ENCODE data around the gene JMJD7.

The JMJD7 gene

DNA sequence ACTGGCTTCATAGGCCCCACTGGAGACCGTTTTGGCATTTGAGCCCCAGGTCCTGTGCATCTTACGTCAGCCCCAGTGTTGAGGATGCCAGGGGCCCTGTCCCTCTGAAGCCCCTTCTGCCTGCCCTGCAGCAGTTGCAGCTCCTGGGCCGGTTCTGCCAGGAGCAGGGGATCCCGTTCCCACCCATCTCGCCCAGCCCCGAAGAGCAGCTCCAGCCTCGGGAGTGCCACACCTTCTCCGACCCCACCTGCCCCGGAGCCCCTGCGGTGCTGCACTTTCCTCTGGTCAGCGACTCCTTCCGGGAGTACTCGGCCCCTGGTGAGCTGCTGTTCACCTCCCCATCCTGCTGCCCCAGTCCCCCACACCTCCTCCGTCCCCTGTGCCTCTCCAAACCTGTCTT, 19.3 kb downstream of the JMJD7 start:
- no peak for DNase-seq

DNA sequence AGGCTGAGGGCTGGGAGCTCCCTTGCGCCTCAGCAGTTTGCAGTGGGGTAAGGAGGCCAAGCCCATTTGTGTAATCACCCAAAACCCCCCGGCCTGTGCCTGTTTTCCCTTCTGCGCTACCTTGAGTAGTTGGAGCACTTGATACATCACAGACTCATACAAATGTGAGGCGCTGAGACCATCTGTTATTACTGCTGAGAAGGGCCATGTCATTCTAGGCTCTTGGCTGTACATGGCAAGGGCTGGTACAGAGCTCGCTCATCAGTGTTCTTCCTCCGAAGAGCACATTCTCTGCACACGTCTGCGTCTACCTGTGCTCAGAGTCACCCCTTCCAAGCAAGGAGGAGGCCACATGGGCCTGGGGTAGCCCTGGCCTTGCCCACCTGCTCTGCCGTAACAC, 20.1 kb downstream of the JMJD7 start:
- DNase-seq: no peak

DNA sequence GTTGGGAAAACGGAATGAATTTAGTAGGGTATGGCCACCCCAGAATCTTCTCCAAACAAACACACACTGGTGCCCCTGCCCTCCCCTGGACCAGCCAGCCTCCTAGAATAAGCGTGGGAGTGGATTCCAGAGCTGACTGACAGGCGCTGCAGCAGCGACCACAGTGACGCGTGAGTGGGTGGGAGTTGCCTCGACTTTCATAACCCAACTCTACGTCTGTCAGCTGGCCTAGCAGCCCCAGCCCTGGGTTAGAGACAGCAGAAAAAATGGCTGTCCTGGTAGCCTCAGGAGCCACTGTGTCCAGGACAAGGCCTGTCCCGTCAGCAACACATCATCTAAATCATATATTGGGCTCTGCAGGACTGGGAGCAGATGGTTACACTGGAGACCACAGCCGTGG, 20.7 kb downstream of the JMJD7 start:
- DNase-seq: peak; percentile 17

DNA sequence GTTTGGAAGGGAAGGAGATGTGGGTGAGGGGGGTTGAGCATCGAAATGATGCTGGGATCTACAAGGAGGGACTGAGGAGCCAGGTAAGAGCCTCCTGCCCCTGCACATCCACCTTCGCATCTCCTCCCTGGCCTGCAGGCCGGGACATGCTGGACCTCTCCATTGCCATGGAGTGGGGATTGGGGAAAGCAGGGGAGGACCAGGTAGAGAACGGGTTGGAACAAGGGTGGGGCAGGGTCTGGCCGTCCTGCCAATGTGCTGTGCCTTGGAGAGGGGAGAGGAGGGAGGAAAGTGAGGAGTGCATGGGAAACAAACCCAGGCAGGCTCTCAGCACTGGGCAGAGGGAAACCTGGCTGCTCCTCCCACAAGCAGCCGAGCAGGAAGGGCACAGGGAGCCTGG, 21.3 kb downstream of the JMJD7 start:
- DNase-seq: no peak

DNA sequence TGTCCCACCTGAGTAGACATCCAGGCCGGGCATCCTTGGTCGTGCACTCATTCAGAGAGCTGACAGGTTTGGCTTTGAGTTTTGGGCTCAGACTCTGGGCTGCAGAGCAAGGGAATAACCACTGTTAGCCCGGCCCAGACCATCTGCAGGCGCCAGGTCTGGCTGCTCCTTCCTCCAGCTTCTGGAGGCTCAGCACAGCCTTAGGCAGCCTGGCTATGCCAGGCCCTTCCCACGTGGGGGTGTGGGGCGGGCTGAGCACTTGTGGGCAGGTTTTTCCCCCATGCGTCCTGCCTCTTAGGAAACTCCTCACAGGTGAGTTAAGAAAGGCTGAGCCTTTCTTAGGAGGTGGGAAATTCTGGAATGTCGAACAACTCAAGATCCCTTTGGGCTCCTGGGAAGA, 22.0 kb downstream of the JMJD7 start:
- no peak for DNase-seq

DNA sequence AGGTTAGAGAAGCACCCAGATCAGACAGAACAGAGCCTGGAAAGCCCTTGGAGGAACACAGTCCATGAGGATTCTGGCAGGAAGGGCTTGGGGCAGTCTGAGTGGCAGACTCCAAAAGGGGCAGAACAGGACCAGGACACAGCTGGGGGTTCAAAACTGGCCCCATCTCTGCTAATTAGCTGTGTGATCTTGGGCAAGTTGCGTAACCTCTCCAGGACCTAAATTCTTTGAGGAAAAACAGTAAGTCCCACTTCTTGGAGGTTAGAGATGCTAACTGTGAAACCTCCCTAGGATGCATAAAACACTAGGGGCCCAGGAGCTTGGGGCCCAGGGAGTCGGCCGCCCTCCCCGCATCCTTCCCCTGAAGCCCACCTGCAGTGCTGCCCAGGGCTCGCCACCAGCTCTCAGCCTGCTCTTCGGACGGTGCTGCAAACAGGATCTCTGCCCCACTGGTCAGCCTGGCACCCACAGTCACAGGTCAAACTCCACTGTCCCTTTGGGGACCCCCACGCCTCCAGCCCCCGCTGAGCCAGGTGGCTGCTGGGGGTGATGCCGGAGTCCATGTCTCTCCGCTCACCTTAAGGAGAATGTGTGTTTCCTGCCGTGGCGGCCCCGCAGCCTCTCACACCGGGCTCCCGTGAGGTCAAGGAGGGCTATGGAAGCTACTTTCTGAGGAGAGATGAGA, 22.7 kb downstream of the JMJD7 start:
- DNase-seq: no peak

DNA sequence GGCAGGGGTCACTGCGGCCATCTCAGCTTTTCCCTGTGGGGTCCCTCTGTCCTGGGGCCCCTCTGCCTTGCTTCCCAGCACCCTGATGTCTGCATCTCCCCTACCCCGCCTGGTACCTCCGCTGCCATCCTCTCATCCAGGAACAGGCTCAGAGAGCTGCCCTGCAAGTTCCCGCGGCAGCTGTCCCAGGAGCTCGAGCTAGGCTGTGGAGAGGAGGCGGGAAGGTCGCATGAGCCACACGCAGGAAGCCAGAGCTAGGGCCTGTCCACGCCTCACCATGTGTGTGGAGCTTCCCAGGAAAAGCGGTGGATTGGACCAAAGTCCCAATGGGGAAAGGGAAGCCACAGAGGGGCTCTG, 23.3 kb downstream of the JMJD7 start:
- DNase-seq: no peak

DNA sequence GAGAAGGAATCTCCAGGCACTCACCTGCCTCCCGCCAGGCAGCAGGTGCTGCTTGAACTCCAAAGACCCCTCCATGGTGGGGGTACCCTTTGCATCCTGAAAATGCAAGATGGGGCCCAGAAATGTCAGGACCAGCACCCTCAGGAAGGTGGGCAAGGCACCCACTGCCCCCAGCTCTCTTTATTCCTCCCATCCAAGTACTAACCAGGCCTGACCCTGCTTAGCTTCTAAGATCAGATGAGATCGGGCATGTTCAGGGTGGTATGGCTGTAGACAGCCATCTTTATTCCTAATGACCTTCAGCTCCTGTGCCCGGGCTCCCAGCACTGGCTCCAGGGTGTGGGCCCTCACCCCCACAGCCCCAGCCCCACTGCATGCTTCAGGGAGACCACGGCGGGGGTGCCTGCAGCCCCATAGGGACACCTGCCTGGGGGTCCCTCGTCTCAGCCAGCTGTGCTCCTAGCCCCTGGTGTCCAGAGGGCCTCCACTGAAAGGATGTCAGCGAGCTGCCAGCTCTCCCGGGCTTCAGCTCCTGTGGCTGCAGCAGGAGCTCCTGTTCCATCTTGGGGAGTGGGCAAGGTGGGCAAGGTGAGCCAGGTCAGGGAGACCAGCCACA, 24.0 kb downstream of the JMJD7 start:
- DNase-seq: no peak

DNA sequence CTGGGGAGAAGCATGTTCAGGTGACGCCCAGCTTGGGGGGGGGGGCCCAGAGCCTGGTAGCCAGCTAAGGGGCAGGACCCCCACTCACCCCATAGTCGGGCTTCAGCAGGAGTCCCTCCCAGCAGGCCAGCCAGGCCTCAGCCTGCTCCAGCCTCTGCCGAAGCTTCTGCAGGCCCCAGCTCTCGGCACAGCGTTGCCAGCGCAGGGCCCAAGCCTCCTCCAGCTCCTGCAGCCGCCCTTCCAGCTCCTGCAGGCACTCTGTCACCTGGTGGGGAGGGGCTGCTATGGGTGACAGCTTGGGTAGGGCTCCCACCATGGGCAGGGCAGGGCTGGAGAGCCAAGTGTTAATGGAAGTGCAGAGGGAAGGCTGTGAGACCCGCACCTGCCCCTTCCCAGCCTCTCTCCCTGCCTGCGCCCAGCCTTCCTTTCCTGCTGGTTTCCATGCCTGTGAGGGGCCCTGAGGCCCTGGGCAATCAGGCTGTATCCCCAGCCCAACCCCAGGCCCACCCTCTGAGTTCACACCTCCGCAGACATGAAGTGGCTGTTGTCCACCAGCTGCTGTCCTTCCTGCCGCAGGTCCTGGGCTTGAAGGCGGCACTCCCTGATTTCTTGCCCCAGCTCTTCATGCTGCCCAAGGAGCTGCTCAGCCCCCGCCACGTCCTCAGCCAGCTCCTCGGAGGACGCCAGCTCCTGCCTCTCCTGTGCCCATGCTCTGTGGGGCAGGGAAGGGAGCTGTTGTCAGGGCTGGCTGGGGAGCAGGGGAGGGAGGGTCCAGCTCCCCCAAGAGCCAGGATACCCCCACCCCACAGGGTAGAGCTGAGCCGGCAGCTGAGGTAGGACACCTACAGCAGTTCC, 25.1 kb downstream of the JMJD7 start:
- DNase-seq: no peak

DNA sequence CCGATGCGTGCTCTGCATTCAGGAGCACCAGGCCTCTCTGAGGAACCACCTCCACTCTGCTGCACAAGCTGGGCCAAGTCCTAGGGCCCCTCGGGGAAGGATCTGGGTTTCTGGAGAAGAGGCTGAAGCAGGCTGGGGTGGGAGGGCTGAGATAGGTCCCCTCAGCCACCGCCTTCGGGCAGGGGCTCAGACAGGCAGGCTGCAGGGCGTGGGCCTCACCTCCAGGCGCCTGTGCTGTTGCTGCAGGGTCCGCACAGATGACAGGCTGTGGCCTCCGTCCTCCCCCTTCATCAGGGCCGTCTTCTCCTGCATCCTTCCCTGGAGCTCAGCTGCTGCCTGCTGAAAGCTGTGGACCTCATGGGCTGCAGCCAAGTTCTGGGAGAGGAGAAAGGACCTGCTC, 25.9 kb downstream of the JMJD7 start:
- DNase-seq: no peak

DNA sequence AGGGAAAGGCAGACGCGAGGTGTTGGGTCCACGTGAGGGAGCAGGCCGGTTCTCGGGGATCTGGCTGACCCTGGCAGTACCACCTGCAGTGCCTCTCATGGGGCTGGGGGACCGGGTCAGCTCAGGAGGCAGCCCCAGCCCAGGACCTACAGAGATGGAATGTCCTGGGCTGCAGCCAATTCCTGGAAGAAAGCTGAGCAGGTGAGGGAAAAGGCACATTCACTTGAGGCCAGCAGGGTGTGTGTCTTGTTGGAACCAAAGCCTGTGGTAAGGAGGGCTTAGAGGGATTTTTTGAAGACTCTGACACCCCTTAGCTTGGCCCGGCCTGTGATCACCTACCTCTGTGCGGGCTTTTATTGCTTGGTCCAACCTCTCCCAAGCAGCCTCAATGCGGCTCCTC, 26.6 kb downstream of the JMJD7 start:
- no peak for DNase-seq

DNA sequence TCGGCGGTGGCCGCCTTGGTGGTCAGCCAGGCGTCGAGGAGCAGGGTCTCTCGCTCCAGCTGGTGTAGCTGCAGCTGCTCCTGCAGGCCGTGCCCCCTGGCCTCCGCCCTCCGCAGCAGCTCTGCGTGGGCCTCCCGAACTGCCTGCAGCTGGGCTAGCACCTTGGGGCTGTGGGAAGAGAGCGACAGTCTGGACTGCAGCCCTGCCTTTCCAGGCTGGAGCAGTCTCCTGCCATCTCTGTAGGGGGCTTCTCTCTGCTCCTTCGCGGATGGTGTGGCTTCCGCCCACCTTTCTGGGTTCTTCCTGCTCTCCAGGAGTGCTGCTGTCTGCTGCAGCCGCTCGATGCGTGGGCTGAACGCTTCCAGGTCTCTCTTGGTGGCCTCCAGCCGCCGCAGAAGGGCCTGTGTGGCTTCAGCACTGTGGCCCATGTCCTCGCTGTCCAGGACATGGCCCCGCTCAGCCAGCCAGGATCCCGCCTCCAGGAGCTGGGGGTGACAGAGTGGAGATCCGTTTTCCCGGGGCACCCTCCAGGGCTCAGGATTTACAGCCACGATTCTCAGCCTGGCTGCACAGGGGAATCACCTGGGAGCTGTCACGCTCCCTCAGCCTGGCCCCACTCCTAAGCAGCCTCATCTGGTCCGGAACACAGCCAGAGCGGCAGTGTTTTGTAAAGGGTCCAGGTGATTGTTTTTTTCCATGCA, 27.5 kb downstream of the JMJD7 start:
- no peak for DNase-seq

DNA sequence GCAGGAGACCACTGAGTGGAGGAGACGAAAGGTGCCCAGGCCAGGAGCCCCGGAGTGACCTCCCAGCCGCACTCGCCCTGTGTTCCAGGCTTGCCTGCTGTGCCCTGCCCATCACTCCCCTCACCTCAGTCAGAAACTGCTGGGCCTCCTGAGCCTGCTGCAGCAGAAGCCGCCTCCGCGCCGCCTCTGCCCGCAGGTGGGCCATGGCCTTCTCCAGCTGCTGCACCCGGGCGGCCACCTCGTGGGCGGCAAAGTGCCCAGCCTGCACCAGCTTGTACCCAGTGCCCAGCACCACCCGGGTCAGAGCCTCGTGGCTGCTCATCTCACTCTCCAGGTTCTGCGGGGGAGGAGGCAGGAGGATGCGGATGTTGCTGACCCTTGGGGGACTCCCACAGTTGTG, 28.4 kb downstream of the JMJD7 start:
- no peak for DNase-seq

DNA sequence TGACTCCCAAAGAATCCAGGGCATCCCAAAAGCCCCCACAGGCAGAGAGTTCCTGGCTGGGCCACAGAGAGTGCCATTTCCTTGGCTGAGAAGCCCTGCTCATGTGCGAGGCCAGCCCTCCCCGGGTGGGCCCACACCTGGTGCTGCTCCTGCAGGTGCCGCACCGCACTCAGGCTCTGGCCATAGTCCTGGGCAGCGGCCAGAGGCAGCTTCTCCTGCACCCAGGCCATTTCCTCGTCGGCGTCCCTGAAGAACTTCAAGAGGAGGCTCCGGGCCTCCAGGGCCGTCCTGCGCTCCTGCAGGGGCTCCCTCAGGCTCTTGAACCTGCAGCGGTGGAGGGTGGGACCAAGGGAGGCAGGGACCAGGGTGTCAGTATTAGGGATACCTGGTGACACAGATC, 28.8 kb downstream of the JMJD7 start:
- DNase-seq: no peak

DNA sequence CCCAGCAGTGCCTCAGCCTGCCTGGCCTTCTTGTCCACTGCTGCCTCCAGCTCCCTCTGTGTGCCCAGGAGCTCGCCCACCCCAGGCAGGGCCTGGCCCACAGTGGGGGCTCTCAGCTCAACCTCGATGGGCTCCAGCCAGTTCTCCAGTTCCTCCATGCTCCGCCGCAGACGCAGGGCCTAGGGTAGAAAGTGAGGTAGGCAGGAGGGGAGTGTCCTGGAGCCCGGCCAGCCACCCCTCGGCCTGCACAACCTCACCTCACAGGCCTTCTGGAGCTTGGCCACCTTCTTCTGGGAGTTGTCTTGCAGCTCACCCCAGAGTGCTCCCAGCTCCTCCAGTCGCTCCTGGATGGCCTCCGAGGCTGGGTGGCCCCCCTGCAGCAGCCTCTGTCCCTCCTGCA, 29.4 kb downstream of the JMJD7 start:
- DNase-seq: no peak

DNA sequence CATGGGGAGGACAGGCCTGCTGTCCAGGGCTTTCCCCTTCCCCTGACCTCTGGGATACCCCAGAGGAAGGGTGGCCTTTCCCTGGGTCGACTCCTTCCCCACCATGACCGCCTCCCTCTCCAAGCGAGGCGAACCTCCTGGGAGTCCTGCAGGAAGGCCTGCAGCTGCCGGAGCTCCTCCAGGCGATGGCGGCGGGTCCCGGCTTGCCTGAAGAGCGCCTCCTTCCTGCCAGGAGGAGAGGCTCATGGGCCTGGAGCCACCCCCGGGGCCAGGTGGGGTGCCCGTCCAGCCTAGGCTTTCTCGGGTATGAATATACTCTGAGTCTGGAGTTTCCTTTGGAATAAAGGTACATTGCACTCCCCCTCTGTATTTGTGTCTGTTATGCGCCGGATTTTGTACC, 30.9 kb downstream of the JMJD7 start:
- DNase-seq: no peak

DNA sequence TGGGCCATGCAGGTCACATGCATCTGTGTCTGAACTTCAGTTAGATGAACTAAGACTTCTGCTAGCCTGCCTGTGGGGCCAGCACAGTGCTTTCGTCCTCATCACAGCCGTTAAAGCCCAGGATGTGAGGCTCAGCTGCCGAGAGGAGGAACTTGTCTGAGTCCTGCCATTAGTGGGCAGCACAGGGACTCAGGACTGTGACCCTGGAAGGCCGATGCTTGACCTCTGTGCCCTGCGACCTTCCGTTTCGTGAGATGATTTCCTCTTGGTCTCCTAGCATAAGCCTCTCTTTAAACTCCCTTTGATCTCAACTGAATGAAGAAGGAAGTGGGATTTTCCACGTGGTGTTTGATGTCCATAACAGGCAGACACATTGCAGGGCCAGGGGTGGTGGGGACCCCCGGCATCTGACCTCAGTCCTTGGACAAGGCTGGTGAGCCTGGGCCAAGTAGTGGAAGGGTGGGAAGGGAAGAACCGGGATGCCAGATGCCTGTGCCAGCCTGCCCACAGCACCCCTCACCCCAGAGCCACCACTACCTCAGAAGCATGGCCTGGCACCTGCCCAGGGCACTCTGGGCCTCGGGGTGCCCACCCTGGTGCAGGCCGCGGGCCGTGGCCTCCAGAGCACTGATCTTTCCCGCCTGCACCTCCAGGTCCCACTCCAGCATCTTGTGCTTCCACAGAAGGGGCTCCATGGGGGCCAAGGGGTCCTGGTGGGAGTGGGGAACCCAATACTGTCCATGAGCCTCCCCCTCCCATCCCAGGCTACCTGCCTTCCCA, 32.3 kb downstream of the JMJD7 start:
- DNase-seq: no peak

DNA sequence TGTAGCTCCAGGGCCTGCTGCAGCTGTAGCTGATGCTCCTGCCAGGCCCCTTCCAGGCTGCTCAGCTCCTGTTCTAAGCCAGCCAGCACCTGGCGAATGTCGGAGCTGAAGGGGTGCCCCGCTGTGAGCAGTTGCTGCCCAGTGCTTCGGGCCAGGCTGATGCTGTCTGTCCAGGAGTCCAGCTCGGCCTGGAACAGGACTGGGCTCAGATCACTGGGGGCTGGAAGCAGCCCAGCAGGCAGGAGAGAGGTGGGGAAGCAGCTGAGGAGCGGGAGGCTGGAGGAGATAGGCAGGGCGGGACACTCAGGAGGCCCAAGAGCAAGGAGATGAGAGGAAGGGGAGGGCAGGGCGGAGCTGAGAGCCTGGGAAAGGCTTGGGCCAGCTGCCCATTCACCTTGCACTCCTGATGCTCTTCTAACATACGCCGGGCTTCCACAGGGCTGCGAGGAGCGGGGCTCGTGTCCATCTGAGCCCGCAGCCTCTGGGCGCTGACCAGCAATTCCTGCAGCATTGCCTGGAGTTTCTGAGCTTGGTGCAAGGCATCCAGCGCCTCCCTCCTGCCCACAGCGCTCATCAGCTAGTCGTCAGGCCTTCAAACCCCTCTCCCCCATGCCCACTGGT, 34.0 kb downstream of the JMJD7 start:
- no peak for DNase-seq

DNA sequence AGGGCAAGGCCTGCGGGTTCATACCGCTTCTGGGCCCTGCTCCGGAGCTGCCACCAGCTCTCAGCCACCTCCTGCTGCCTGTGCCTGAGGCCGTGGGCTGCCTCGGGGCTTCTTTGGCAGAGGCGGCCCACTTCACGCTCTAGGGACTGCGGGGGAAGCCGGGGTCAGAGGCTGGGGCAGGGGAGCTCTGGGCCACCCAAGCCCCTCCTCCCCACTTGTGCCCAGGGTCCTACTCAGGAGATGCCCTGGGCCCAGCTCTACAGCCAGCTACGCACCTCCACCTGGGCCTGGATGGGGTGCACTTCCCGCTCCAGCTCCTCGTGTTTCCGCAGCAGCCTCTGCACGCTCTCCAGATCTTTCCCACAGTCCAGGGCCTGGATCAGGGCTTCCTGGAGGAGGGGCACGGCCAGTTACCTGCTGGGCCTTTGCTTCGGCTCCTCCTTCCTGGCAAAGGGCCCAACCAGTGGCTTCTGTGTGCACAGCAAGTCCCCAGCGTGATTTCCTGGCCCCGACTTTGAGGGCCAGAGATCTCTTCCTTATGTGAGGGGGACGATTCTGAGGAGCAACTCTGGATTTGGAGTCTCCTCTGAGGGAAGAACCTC, 34.7 kb downstream of the JMJD7 start:
- no peak for DNase-seq

DNA sequence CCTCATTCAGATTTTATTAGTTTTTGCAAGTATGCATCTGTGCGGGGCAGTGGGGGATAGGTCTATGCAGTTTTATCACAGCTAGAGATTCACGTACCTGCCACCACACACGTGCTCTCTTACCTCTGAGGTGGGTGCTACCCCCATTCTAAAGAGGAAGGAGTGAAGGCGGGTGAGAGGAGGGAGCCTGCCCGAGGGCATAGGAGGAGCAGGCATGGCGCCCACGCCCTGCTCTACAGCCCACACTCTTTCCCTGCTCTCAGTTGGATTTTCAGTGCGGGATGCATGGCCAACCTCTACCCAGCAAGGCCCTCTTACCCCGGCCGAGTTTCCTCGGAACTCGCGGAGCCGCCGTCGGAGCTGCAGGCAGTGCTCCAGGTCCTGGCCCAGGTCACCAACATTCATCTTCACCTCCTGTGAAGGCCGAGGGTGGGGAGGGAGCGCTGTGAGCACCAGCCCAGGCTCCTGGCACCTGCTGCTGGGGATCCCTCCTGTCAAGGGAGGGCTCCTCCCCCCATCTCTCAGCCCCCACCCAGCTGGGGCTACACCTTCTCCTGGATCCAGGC, 37.7 kb downstream of the JMJD7 start:
- DNase-seq: no peak

DNA sequence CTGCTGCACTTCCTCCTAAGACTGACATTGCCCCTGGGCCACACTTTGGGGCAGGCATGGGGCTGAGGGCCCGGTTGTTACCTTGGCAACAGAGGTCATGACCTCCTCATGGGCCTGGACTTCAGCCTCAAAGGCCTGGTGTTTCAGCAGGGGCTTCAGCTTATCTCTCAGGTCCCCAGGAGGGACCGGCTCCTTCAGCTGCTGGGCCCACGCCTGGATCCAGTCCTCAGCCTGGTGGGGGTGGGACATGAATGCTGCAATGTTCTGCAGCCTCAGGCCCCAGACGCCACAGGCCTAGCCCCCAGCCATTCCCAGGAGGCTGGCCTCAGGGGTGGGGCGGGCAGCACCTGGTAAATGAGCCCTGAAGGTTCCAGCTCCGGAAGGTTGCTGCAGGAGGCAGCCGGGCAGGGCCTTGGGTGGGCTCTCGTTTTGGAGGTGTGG, 38.4 kb downstream of the JMJD7 start:
- no peak for DNase-seq
